ENCODE results near the gene WEE1.
"Not testable (repeated sequence)": the region's sequence is repeated elsewhere in the genome, so short reads cannot be mapped to it uniquely, and the experiment has no call there.

The WEE1 gene

GRCh38 chr11:9535189-9535781 is 38.2 kb upstream of the WEE1 start (continued):
- no peak for TF ChIP-seq ZNF704 (tag by site-specific recombination; IDR thresholded peaks at IDR 0.05)
- TF ChIP-seq ZNF354C (tag by site-specific recombination; IDR thresholded peaks at IDR 0.05; ENCODE audit: borderline replicate concordance, low read depth): no peak
- no peak for TF ChIP-seq ZNF48 (tag by site-specific recombination; IDR thresholded peaks at IDR 0.05)
- TF ChIP-seq ZNF133 (tag by site-specific recombination; IDR thresholded peaks at IDR 0.05): no peak
- no peak for TF ChIP-seq ZNF184 (tag by site-specific recombination; IDR thresholded peaks at IDR 0.05)
- no peak for TF ChIP-seq KLF8 (tag by site-specific recombination; IDR thresholded peaks at IDR 0.05)
- TF ChIP-seq CTCF (tag by site-specific recombination; IDR thresholded peaks at IDR 0.05): peak; percentile 47; the same call in 1 of the 2 replicates
- TF ChIP-seq ZNF677 (tag by site-specific recombination; IDR thresholded peaks at IDR 0.05): no peak
- no peak for TF ChIP-seq ZNF645 (tag by site-specific recombination; IDR thresholded peaks at IDR 0.05)
- TF ChIP-seq ZNF513 (tag by site-specific recombination; IDR thresholded peaks at IDR 0.05): no peak

GRCh38 chr11:9538548-9538947 is 34.9 kb upstream of the WEE1 start:
- TF ChIP-seq HOXA7 (CRISPR knock-in tag; IDR thresholded peaks at IDR 0.05; ENCODE audit: borderline replicate concordance) (no peak), FEZF1 (tag by site-specific recombination; IDR thresholded peaks at IDR 0.05) (no peak), ZFP37 (tag by site-specific recombination; IDR thresholded peaks at IDR 0.05) (no peak), ZNF571 (tag by site-specific recombination; IDR thresholded peaks at IDR 0.05) (no peak)
- no peak overlapping the region for H3K27ac ChIP-seq (ENCODE audit: extremely low read depth, low read depth, low read length)
- H3K4me1 ChIP-seq (ENCODE audit: control insufficient read depth, insufficient read depth, low read length): no peaks in the 10 kb centered on the region
- CTCF ChIA-PET: interaction anchor here (0.5 to 1.2 kb wide), 3 partner anchors 27 to 31 kb away, joined by 3 read pairs; no protein-coding TSS in a partner anchor
- H3K4me3 ChIP-seq (ENCODE audit: low read depth, low read length): no peak overlapping the region
- POLR2A ChIA-PET: no interaction called here
- no peaks in the 10 kb centered on the region for H3K9me3 ChIP-seq (ENCODE audit: control insufficient read depth, insufficient read depth, low read depth, low read length)
- no peaks in the 10 kb centered on the region for H3K36me3 ChIP-seq (ENCODE audit: control insufficient read depth in 2 of 2, insufficient read depth in 1 of 2, low read length in 2 of 2)

GRCh38 chr11:9549216-9549615 is 24.3 kb upstream of the WEE1 start:
- H3K36me3 ChIP-seq (ENCODE audit: control insufficient read depth in 2 of 2, insufficient read depth in 1 of 2, low read length in 2 of 2); H3K4me3 ChIP-seq (ENCODE audit: low read depth, low read length); H3K4me1 ChIP-seq (ENCODE audit: control insufficient read depth, insufficient read depth, low read length); H3K27ac ChIP-seq (ENCODE audit: extremely low read depth, low read depth, low read length); POLR2A ChIA-PET; H3K9me3 ChIP-seq (ENCODE audit: control insufficient read depth, insufficient read depth, low read depth, low read length): not testable (repeated sequence)
- CTCF ChIA-PET: interaction anchor here (1.2 to 5.2 kb wide), 2 partner anchors 11 to 14 kb away, joined by 3 to 30 read pairs; no protein-coding TSS in a partner anchor

- H3K4me1 ChIP-seq (ENCODE audit: control insufficient read depth, insufficient read depth, low read length): no peaks in the 10 kb centered on the region
- H3K9me3 ChIP-seq (ENCODE audit: control insufficient read depth, insufficient read depth, low read depth, low read length): no peaks in the 10 kb centered on the region
- no peak overlapping the region for H3K27ac ChIP-seq (ENCODE audit: extremely low read depth, low read depth, low read length)
- H3K4me3 ChIP-seq (ENCODE audit: low read depth, low read length): no peak overlapping the region
- no peaks in the 10 kb centered on the region for H3K36me3 ChIP-seq (ENCODE audit: control insufficient read depth in 2 of 2, insufficient read depth in 1 of 2, low read length in 2 of 2)
- TF ChIP-seq ZNF692 (tag by site-specific recombination; IDR thresholded peaks at IDR 0.05) (no peak), MEIS1 (CRISPR knock-in tag; IDR thresholded peaks at IDR 0.05; ENCODE audit: borderline replicate concordance) (no peak), IKZF3 (tag by site-specific recombination; IDR thresholded peaks at IDR 0.05) (no peak), ZNF302 (tag by site-specific recombination; IDR thresholded peaks at IDR 0.05; ENCODE audit: low read depth) (no peak), ZNF704 (tag by site-specific recombination; IDR thresholded peaks at IDR 0.05) (no peak)
- ChIA-PET CTCF (interaction anchor here (0.6 to 5.2 kb wide), 2 partner anchors 15 to 51 kb away, joined by 3 to 30 read pairs; no protein-coding TSS in a partner anchor), POLR2A (no interaction called here)
These were observed 23.3 kb upstream of the WEE1 start for GRCh38 chr11:9550191-9550628.

Measured in HEK293 (cell line).